ENCODE measurements around the gene CACNA2D3. TPM values are rescaled to one million over a fixed set of nuclear protein-coding genes. Genes with fewer than 3 reads are reported as not detected.

The CACNA2D3 gene
- total RNA-seq, 1 donor from 2014 or later = 10.0 TPM

DNA sequence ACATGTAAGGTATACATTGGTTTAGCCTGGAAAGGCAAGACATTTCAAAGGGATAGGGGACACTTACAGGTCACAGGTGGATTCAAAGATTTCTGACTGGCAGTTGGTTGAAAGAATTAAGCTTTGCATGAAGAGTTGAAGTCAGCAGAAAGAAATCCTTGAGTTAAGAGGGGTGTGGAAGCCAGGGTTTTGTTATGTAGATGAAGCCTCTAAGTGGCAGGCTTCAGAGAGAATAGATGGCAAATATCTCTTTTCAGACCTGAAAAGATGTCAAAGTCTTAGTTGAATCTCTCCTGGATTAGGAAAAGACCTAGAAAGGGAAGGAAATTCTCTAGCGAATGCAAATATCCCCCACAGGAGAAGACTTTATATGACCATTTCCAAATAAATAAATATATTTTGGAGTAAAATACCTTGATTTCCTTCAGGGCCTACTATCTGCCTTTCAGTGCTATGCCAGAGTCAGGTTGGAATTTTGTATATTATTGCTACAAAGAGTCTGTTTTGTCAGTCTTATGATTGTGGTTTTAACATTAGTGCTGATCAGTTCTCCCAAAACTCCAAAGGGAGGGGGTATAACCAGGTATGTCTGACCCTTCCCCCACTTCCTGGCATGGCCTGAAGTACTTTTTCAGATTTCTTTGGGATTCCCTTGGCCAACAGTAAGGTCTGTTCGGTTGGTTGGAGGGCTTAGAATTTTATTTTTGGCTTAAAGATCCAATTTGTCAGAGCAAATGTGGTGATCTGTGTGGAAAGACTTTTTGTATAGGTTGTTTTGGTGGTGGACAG, 519.1 kb downstream of the CACNA2D3 start:
- DNase-seq = no peak
- Mint-ChIP-seq H3K4me3 (ENCODE audit: unreplicated experiment) (no peak overlapping the region), H3K36me3 (ENCODE audit: unreplicated experiment) (no peaks in the 10 kb centered on the region), H3K27me3 (ENCODE audit: unreplicated experiment) (peaks cover 15% of the 10 kb centered on the region), H3K9me3 (ENCODE audit: unreplicated experiment) (no peaks in the 10 kb centered on the region), H3K4me1 (ENCODE audit: low read depth, unreplicated experiment) (peaks cover 7% of the 10 kb centered on the region), H3K27ac (ENCODE audit: unreplicated experiment) (no peak overlapping the region)
- TF ChIP-seq, protein P1, sequence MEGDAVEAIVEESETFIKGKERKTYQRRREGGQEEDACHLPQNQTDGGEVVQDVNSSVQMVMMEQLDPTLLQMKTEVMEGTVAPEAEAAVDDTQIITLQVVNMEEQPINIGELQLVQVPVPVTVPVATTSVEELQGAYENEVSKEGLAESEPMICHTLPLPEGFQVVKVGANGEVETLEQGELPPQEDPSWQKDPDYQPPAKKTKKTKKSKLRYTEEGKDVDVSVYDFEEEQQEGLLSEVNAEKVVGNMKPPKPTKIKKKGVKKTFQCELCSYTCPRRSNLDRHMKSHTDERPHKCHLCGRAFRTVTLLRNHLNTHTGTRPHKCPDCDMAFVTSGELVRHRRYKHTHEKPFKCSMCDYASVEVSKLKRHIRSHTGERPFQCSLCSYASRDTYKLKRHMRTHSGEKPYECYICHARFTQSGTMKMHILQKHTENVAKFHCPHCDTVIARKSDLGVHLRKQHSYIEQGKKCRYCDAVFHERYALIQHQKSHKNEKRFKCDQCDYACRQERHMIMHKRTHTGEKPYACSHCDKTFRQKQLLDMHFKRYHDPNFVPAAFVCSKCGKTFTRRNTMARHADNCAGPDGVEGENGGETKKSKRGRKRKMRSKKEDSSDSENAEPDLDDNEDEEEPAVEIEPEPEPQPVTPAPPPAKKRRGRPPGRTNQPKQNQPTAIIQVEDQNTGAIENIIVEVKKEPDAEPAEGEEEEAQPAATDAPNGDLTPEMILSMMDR (IDR thresholded peaks at IDR 0.05; ENCODE audit: partially characterized antibody, unreplicated experiment) = no peak

DNA sequence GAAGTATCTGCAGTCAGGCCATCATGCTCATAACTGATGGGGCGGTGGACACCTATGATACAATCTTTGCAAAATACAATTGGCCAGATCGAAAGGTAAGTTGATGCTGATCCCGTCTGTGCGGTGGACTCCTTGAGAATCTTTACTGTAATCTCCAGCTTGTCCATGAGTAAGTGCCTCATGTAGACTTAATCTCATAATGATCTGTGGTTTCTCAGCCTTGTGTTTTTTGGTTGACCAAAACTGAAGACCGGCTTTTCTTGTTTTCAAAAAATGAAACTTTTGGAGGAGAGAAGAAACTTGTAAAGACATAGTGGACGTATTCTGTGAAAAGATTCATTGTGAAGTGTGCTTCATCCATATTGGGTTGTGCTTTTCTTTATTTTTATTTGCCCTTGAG, 519.8 kb downstream of the CACNA2D3 start:
- H3K27ac Mint-ChIP-seq (ENCODE audit: unreplicated experiment) = no peak overlapping the region
- TF ChIP-seq, protein P1 (IDR thresholded peaks at IDR 0.05; ENCODE audit: partially characterized antibody, unreplicated experiment) = no peak
- no peak for DNase-seq
- H3K4me3 Mint-ChIP-seq (ENCODE audit: unreplicated experiment) = no peak overlapping the region
- peaks cover 15% of the 10 kb centered on the region for H3K27me3 Mint-ChIP-seq (ENCODE audit: unreplicated experiment)
- H3K36me3 Mint-ChIP-seq (ENCODE audit: unreplicated experiment) = peaks cover 3% of the 10 kb centered on the region
- H3K9me3 Mint-ChIP-seq (ENCODE audit: unreplicated experiment) = no peaks in the 10 kb centered on the region
- peaks cover 7% of the 10 kb centered on the region for H3K4me1 Mint-ChIP-seq (ENCODE audit: low read depth, unreplicated experiment)

DNA sequence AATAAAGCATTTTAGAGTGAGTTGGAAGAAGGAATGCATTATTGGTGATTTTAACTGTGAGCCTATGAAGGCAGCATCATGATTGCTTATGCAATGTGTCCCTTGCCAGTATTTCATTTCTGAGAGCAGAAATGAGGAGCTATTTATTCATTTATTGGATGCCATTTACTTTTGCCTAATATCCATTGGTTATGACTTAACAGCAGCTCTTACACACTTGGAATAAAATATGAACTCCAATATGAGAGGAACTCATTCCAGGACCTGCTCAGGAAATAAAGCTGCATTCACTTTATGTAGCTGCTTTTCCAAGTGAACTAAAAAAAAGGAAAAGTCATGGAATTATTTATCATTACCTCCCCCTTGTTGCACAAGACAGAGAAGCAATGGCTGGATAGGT, 525.4 kb downstream of the CACNA2D3 start:
- Mint-ChIP-seq H3K27ac (ENCODE audit: unreplicated experiment) (no peak overlapping the region), H3K4me3 (ENCODE audit: unreplicated experiment) (no peak overlapping the region), H3K27me3 (ENCODE audit: unreplicated experiment) (no peaks in the 10 kb centered on the region), H3K36me3 (ENCODE audit: unreplicated experiment) (peaks cover 6% of the 10 kb centered on the region), H3K4me1 (ENCODE audit: low read depth, unreplicated experiment) (no peaks in the 10 kb centered on the region), H3K9me3 (ENCODE audit: unreplicated experiment) (no peaks in the 10 kb centered on the region)
- DNase-seq = no peak
- TF ChIP-seq, protein P1 (IDR thresholded peaks at IDR 0.05; ENCODE audit: partially characterized antibody, unreplicated experiment) = no peak

DNA sequence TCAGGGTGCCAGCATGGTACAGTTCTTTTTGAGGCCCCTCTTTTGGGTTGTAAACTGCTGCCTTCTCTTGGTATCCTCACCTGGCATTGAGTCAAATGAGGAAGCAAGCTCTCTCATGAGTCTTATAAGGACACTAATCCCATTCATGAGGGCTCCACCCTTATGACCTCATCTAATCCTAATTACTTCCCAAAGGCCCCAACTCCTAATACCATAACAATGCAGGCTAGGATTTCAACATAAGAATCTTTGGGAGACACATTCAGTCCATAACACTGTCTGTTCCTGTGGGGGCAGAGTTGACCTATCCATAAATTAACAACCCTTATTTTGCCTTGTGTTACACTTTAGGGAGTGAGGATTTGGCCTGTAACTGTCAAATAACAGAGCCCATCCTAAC, 527.2 kb downstream of the CACNA2D3 start:
- DNase-seq = no peak
- Mint-ChIP-seq H3K4me1 (ENCODE audit: low read depth, unreplicated experiment) (no peaks in the 10 kb centered on the region), H3K27me3 (ENCODE audit: unreplicated experiment) (no peaks in the 10 kb centered on the region), H3K9me3 (ENCODE audit: unreplicated experiment) (no peaks in the 10 kb centered on the region), H3K36me3 (ENCODE audit: unreplicated experiment) (peaks cover 11% of the 10 kb centered on the region), H3K27ac (ENCODE audit: unreplicated experiment) (no peak overlapping the region), H3K4me3 (ENCODE audit: unreplicated experiment) (no peak overlapping the region)
- TF ChIP-seq, protein P1 (IDR thresholded peaks at IDR 0.05; ENCODE audit: partially characterized antibody, unreplicated experiment) = no peak

DNA sequence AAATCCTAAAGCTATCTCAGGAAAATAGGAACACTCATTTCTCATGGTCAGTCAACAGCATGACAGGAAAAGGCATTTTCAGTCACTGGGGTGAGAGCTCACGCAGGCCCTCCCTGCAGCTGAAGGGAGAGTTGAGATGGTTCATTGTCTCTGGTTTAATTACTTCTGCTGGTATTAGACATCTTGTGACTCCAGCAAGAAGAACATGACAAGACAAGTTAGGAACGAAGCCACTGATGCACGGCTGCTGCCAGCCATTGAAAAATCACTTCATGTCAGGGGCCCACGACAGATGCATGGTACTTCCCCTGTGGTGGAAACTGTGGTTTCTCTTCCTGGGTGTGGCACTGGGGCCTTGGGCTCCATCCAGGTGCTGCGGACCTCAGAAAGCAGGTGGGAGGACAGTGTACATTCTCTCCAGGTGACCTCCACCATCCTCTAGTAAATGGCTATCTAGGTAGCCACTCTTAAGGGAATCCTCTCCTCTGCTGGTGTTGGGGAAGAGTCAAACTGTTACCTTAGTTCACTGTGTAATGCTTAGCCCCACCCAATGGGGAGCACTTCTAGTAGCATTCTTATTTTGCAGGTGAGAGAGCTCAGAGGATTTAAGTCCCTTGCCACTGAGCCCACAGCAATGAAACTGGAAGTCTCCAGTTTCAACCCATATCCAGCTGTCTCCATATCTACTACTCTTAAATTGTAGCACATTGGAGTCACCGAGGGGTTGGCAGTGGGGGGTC, 531.3 kb downstream of the CACNA2D3 start:
- Mint-ChIP-seq H3K27me3 (ENCODE audit: unreplicated experiment) (peaks cover 5% of the 10 kb centered on the region), H3K4me3 (ENCODE audit: unreplicated experiment) (no peak overlapping the region), H3K36me3 (ENCODE audit: unreplicated experiment) (peaks cover 5% of the 10 kb centered on the region), H3K27ac (ENCODE audit: unreplicated experiment) (no peak overlapping the region), H3K9me3 (ENCODE audit: unreplicated experiment) (no peaks in the 10 kb centered on the region), H3K4me1 (ENCODE audit: low read depth, unreplicated experiment) (no peaks in the 10 kb centered on the region)
- TF ChIP-seq, protein P1 (IDR thresholded peaks at IDR 0.05; ENCODE audit: partially characterized antibody, unreplicated experiment) = no peak
- DNase-seq = no peak
